CD4-positive, alpha-beta T cell treated with Interleukin-4 for 4 hours (primary cell): ENCODE data around the gene APOO.

Experiments used
- DNase-seq: peaks from one replicate; pipeline ENCODE4 v3.0.0-alpha.2; 2020

APOO gene

DNA sequence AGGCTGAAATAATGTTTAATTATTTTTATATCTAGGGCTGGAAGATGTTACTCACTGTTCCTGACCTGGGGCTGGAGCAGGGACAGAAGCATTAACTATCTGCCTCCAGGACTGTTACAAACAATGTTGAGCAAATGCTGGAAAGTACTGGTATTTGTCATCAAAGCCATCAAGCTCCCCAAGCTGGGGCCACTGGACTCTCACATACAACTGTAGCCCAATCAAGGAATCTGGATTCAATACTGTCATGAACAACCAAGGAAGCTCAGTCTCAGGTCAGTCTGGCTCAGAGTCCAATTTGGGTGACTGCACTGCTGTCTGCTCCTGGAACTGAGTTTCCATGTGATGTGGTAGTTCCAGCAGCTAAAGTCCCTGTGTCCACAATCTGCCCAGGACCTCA lies 50.4 kb downstream of the APOO start:
- DNase-seq = no peak

DNA sequence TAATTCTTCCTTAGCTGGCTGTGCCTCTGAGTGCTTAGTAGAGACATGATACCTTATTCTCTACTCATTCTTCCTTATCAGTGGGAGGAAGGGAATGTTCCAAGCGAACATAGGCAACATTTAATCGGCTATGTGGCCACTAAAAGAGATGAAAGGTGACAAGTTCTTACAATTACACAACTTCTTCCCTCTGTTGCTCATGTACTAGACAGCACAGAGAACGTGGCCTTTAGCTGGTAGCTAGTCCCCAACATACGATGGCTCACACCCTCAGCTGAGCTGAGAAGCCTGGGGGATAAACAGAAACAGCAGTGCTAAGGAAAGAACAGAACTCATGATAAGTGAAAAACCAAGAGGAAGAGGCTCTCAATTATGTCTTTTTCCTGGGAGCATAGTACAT lies 52.2 kb downstream of the APOO start:
- no peak for DNase-seq

DNA sequence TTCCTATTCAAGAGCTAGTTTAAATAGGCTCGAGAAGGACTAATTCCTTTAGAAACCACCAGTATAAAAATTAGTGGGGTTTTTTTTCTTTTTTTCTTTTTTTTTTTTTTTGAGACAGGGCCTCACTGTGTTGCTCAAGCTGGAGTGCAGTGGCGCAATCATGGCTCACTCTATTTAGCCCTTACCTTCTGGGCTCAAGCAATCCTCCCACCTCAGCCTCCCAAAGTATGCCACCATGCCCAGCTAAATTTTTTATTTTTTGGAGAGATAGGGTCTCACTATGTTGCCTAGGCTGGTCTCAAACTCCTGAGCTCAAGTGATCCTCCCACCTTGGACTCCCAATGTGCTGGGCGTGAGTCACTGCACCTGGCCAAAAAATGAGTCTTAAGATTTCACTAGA lies 52.8 kb downstream of the APOO start:
- DNase-seq = no peak

DNA sequence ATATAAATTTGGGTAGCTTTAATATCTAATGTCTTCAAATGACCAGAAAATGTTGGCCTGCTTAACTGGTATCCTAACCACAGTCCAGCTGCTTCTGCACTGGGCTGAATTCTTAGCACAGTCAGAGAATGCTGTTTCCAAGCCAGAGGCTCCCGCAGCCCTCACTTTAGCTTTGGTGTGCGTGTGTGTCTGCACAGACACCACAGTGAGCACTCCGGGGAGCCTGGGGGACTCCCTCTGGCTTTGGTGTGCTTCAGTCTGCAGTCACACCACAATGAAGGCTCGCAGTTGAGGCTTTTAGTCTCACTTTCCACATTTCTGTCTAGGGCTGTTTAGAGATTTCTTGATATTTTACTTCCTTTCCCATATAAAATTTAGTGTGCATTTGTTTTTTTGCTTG lies 53.6 kb downstream of the APOO start:
- DNase-seq = no peak

DNA sequence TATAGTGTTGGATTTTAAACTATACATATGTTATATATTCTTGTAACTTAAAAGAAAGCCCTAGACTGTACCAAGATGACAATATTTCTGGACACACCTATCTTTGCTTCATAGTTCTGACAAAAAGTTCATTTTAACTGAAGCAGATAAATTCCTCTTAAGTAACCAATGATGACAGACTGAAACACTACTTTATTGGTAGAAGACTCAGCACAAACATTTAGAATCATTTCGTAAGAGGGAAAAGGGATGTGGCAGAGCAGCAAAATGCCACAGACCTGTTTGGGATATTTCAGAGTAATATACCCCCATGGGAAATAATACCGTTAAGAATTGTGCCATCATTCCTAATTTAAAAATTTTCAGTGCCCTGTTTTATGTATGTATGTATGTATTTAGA lies 56.2 kb downstream of the APOO start:
- no peak for DNase-seq

DNA sequence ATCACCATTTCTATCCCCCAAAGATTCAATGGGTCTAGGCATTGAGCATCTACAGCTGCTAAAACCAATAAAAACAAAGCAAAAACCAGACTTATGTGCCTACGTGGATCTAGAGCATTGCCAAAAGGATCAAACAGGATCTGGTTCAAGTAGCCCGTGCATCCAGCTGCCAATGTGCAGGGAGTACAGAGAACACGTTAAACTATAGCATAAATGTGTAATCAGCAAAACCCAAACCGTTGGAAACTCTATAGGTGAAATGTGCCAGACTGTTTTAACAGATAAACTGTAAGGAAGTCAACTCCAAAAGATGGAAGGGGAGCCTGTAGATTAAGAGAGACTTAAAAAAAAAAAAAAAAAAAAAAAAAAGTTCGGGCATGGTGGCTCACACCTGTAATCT lies 58.5 kb downstream of the APOO start:
- DNase-seq = no peak

DNA sequence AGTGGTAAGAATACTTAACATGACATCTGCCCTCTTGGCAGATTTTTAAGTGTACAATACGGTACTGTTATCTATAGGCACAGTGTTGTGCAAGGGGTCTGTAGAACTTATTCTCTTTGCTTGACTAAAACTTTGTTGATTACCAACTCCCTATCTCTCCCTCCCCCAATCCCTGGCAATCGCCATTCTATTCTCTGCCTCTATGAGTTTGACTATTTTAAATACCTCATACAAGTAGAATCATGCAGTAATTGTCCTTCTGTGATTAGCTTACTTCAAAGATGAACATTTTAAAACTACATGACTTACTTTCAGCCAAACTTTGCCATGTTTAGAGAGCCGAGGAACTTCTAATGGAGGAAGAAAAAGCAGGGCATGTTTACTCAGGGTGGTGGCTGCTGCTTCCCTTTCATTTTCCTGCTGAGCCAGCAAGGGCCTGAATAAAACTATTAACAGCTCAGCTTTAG lies 62.4 kb downstream of the APOO start:
- no peak for DNase-seq

DNA sequence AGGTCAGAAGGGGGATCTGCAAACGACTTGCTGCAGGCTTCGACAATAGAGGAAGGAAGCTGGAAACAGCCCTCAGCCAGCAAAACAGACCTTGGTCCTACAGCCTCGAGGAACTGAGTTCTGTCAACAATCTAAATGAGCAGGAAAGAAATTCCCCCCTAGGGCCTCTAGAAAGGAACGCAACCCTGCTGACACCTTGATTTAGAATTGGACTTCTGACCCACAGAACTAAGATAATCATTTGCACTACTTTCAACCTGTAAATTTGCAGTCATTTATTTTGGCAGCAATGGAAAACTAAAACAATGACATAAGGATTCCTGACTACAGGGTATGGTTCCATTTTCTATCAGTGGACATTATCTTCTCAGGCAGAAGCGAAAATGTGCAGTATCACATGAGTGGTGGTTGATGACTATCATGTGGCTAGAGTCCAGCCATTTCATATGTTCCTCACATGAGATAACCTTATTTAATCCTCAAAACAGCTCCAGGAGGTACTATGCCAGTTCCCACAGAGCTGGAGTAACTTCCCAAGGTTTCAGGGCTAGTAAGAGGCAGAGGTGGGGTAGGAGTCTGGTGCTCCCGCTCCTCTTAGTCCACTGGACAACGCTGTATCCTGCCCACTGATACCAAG lies 63.1 kb downstream of the APOO start:
- no peak for DNase-seq

DNA sequence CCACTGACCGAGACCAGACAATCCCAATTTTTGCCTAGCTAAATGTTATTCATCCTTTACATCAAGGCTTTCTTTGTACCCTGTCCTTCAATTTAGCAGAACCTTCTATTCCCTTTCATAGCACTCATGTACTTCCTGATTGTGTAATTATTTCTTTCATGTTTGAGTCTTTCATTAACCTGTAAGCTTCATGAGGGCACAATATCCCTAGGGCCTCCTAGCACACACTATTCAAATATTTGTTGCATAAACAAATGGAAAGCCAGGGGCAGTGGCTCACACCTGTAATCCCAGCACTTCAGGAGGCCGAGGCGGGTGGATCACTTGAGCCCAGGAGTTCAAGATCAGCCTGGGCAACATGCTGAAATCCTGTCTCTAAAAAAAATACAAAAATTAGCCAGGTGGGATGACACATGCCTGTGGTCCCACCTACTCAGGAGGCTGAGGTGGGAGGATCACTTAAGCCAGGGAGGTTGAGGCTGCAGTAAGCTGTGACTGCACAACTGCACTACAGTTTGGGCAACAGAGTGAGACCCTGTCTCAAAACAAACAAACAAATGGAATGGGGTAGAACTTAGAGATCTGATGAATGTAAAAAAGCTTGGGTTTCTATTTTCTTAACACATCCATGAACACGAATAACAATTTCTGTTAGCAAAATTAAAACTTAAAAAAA lies 65.8 kb downstream of the APOO start:
- DNase-seq = no peak

DNA sequence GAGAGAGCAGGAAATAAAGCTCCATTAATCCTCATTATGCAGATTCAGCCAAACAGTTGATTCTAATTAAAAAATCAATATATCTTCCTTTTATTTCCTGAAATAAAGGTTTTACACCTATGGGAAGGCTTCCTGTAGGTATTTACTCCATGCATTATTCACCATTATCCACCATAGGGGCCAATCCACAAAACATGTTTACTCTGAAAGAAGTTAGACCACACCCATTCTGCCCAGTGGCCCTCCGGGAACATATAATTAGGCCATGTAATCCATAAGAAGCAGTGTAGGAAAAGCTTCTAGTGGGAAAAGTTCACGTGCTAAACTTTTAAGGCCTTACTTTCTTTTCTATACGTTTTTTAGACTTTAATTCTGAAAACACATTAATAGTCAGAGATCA lies 67.1 kb downstream of the APOO start:
- no peak for DNase-seq

DNA sequence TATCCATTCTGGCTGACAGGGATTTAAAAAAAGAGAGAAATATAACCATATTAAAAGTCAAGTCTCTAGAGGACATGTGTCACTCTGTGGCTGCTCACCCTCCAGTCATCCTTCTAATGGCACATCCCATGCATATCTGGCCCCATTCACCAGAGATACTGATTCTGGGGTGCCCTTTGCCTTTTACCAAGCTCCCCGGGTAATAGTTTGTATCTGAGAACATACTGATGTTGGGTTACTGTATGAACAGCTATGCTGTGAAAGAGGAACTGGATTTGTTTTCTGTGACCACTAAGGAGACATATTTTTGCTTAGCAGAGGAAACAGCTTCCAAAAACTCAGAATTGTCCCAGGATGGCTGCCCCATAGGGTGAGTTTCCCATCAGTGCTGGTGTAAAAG lies 68.8 kb downstream of the APOO start:
- DNase-seq = no peak

DNA sequence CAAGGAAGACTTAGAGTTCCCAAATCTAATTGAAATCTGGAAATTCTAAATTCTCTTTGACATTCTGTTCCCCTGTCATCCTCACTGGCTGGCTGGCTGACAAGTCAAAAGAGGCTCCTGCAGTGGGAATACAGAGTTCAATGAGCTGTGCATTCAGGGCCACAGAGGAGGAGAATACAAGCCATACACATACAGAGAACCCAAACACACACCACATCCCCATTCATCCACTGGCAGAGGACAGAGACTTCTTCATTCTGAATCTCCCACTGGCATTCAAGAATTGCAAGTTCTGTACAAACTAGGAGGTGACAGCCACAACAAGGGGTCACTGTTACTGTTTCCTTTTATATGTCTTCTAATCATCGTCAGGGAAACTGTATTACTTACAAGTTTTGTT lies 75.0 kb downstream of the APOO start:
- no peak for DNase-seq

DNA sequence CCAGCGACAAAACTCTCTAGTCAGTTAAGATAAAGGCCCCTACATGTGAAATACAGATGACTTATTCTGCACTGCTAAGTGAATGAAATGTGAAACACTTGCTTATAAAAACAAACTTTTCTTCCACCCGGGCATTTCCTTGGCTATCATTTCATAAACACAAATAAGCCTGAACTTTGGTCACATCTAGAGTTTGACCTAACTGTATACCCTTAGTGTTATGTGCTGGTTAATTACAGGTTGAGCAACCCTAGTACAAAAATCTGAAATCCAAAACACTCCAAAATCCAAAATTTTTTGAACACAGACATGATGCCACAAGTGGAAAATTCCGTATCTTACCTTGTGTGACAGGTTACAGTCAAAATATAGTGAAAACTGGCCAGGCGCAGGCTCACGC lies 78.9 kb downstream of the APOO start:
- no peak for DNase-seq

DNA sequence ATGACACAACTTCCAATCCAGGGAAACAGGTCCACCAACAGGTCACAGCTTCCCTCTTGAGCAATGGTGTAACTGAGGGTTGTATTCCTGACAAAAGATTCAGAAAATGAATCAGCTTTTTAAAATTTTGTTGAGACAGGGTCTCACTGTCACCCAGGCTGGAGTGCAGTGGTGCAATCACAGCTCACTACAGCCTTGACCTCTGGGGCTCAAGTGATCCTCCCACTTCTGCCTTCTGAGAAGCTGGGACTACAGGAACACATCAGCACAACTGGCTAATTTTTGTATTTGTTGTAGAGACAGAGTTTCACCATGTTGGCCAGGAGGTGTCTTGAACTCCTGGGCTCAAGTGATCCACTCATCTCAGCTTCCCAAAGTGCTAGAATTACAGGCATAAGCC lies 81.1 kb downstream of the APOO start:
- no peak for DNase-seq

DNA sequence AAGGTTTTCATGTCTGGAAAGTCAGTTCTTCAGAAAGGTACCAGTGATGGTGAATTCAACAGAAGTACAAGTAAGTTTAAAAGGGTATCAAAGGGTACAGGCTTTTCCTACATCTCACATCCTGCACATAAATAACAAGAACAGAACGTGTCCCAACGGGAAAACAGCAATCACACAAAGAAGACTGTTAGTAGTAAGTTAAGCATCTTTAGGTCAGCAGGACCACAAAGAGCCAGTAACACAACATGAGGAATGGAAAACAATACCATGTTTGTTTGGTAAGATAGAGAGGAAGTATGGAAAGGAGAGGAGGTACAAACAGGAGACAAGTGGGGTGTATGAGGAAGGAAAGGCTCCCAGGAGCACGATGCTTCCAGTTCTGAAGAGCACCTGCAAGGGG lies 81.5 kb downstream of the APOO start:
- no peak for DNase-seq

DNA sequence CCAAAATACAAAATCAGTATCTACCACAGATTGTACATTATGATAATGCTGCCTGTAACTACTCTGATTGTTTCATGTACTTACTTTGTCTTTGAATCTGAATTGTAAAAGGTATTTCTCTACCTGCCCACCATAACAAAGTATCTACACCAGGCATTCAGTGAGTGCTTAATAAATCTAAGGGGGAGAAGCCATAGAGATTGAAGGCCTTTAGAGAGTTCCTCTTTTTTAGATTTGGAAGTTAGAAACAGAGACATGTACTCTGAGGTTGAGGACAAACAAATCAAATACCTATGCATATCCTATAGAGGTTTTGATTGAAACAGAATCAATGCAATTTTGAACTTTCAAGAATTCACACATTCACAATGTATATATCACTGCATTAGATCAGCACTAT lies 82.1 kb downstream of the APOO start:
- no peak for DNase-seq

DNA sequence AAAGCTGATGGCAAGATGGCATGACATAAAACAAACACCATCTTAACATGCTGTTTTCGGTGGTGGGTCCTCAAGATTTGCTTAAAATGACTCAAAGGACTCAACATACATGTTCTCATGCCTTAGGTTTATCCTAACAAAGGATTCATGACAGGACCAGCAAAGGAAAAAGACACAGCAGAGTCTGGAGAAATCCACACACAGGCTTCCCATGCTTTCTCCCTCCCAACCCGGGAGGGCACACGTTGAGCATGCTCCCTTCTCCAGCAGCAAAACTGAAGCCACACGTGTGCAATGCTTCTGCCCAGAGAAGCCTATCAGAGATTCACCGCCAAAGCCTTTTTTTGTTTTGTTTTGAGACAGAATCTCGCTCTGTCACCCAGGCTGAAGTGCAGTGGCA lies 84.9 kb downstream of the APOO start:
- no peak for DNase-seq

DNA sequence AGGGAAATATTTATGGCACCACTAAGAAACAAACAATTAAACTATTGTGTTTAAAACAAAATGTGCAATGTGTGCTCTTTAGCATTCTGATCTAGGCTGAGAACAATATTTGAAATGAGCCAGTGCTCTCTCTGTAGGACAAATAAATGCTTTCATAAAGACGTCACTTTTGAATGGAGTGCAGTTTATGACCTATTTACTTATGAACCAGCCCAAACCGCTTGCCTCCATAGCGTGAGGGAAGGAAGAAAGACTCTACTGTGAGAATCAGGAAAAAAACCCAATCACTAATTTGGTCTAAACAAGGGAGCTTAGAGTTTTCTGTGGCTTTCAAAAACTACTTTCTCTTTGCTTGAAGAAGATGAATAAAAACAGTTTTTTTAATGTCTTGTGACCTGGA lies 85.3 kb downstream of the APOO start:
- no peak for DNase-seq

DNA sequence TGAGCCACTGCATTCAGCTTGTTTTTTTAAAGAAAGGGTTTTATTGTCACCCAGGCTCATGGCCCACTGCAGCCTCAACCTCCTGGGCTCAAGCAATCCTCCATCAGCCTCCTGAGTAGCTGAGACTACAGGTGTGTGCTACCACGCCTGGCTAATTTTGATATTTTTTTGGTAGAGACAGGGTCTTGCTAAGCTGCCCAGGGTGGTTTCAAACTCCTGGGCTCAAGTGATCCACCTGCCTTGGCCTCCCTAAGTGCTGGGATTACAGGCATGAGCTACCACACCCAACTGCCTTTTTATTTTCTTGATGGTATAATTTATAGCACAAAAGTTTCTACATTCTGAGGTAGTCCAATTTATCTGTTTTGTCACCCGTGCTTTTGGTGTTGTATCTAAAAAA lies 85.9 kb downstream of the APOO start:
- DNase-seq = no peak

DNA sequence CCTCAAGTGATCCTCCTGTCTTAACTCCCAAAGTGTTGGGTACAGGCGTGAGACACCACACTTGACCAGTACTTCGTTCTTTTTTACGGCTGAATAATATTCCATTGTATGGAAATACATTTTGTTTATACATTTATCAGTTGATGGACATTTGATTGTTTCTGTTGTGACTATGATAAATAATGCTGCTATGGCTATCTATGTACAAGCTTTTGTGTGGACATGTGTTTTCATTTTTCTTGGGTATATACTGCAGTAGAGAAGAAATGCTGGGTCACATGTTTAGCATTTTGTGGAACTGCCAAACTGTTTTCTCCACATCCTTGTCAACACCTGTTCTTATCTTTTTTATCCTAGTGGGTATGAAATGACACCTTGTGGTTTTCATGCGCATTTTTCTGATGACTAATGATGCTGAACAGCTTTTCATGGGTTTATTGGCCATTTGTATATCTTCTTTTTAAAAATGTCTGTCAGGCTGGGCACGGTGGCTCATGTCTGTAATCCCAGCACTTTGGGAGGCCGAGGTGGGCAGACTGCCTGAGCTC lies 87.4 kb downstream of the APOO start:
- DNase-seq = no peak

DNA sequence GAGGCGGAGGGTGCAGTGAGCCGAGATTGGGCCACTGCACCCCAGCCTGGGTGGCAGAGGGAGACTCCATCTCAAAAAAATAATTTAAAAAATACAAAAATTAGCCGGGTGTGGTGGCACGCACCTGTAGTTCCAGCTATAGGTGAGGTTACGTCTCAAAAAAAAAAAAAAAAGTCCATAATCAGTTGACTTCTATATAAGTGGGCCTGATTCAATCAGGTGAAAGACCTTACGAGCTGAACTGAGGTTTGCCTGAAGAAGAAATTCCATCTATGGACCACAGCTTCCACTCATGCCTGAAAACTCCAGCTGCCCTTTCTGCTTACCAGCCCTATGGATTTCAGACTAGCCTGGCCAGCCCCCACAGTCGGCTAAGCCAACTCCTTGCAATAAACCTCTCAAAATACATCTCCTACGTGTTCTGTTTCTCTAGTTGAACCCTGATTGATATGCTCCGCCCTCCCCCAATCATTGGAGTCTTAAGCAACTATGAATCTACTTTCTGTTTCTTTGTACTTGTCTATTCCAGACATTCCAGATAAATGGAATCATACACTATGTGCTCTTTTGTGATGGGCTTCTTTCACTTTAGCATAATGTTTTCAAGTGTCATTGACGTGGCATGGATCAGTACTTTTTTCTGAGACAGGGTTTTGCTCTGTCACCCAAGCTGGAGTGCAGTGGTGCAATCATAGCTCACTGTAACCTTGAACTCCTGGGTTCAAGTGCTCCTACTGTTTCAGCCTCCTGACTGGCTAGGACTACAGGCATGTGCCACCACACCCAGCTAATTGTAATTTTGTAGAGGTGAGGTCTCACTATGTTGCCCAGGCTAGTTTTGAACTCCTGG lies 88.1 kb downstream of the APOO start:
- DNase-seq = no peak

DNA sequence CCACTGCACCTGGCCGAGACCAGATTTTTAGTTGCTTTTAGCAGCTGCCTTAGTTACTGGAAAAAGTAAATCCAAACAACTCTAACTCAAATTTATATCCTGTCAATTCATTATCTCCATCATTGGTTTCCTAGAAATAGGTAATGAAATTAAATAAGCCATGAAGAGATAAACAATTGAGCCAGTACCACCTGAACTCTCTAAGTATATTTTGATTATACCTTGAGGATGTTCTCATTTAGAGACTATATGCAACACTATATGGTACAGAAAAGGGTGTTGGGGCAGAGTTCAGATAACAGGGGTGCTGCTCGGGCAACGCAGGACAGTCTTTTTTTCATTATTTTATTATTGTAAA lies 89.8 kb downstream of the APOO start:
- DNase-seq = no peak

DNA sequence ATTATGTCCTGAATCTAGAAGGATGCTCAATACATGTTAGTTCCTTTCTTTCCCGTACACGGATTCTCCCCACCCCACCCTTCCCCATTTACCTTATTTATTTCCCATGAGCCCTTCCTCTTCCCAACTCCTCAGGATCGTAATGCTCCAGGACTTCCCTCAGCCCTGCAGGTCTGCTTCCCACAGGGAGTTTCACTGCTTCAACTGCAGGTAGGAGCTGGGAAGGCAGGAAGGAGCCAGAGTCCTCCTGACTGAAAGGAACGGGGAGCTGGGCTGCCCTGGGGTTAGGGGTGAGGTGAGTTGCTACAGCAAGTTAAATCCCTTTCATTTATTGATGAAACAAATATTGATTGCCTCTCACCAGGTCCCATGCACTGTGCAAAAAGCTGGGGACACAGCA lies 91.6 kb downstream of the APOO start:
- no peak for DNase-seq

DNA sequence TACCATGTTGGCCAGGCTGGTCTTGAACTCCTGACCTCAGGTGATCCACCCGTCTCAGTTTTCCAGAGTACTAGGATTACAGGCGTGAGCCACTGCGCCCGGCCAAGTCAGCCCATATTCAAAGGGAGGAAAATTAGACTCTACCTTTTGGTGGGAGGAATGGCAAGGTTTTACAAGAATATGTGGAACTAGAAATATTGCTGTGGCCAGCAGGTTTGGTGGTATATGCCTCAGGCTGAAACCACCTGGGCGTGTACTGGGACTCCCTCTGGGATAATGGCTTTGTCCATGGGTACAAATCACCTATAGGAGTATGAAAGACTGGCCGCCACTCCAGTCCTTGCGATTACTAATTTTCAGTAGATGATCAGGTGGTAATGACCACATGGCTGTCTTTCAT lies 92.4 kb downstream of the APOO start:
- DNase-seq = no peak
